Heart left ventricle (tissue), 16 donors: ENCODE measurements around the gene ZNF148. TPM values are rescaled to one million over a fixed set of nuclear protein-coding genes. Genes with fewer than 3 reads are reported as not detected.

Experiments used
- ATAC-seq, 4 donors: fragments of 200-7000 bp; cut with Tn5 transposase; one replicate each; pipeline ENCODE4 v1.9.1; 2020 to 2022; ENCODE audit warnings: moderate library complexity in 4 of 4, mild to moderate bottlenecking in 3 of 4, moderate number of reproducible peaks in 1 of 4
- DNase-seq, 5 donors: peaks; one replicate each; pipeline ENCODE4 v3.0.0-alpha.2; 2020
- H3K27ac ChIP-seq, 12 donors: fragments of 200-600 bp; sonication (generic) in 4 of 12; one replicate each; pipeline versions ENCODE4 v1.5.0 to v1.8.0; 2016 to 2022; ENCODE audit warnings: mild to moderate bottlenecking in 2 of 12
- H3K27me3 ChIP-seq, 9 donors: fragments of 200-600 bp; sonication (generic) in 2 of 9; one replicate each; pipeline versions ENCODE4 v1.5.1 to v1.8.0; 2016 to 2022; ENCODE audit warnings: mild to moderate bottlenecking in 3 of 9
- H3K36me3 ChIP-seq, 9 donors: fragments of 200-600 bp; sonication (generic) in 2 of 9; one replicate each; pipeline versions ENCODE4 v1.5.0 to v1.8.0; 2018 to 2022; ENCODE audit warnings: mild to moderate bottlenecking in 2 of 9
- H3K4me1 ChIP-seq, 12 donors: fragments of 200-600 bp; sonication (generic) in 4 of 12; one replicate each; pipeline versions ENCODE4 v1.5.0 to v1.8.0; 2016 to 2022; ENCODE audit warnings: mild to moderate bottlenecking in 3 of 12
- H3K4me3 ChIP-seq, 12 donors: fragments of 200-600 bp; sonication (generic) in 4 of 12; one replicate each; pipeline versions ENCODE4 v1.5.0 to v1.8.0; 2017 to 2022; ENCODE audit warnings: mild to moderate bottlenecking in 9 of 12, moderate library complexity in 4 of 12
- H3K9me3 ChIP-seq, 12 donors: fragments of 200-600 bp; sonication (generic) in 4 of 12; one replicate each; pipeline versions ENCODE4 v1.5.0 to v1.8.0; 2016 to 2022; ENCODE audit warnings: mild to moderate bottlenecking in 1 of 12
- POLR2A ChIP-seq, 2 donors: fragments of 450-650 bp; IDR thresholded peaks; one replicate each; pipeline ENCODE4 v1.6.1; 2017; ENCODE audit warnings: antibody characterized with exemption in 2 of 2, mild to moderate bottlenecking in 2 of 2, moderate library complexity in 2 of 2
- WGBS, 4 donors: extraction: QIAGEN DNeasy Blood & Tissue Kit in 2 of 4; methylation state at CpG; one replicate each; pipeline versions ENCODE4 v1.1.5 to v1.1.7; 2013 to 2018; 5-methylcytosine and 5-hydroxymethylcytosine counted together
- intact Hi-C, 10 donors: fragments of 100-400 bp; cut with DNase I; formaldehyde crosslinking; loops; one replicate each; pipeline versions ENCODE4 v1.11.1 to v1.14.2; 2022
- polyA plus RNA-seq, 2 donors: library from polyadenylated mRNA; stranded (reverse); fragments of 200-250 nt; gene quantifications; one replicate each; pipeline ENCODE4 v1.2.3, GENCODE V29; 2013
- total RNA-seq, 9 donors: library from RNA; depleted of rRNA in 2 of 9; stranded (reverse); fragments of >200 nt in 2 of 9; fragmentation: NEBNext Ultra II Directional in 3 of 9; extraction: Animal tissue kit (Norgen Biotek cat#: 25700) in 3 of 9; gene quantifications; one replicate each; pipeline versions ENCODE4 v1.1.0 to v1.2.4, GENCODE V29; 2016 to 2023
- TF ChIP-seq, protein P1 (sequence below), 12 donors: fragments of 200-600 bp; sonication (generic) in 4 of 12; IDR thresholded peaks; one replicate each; pipeline versions ENCODE4 v1.5.0 to v1.8.0; 2018 to 2022; ENCODE audit warnings: antibody characterized with exemption in 12 of 12, mild to moderate bottlenecking in 5 of 12
- donor health status: ischemic (EF 13 %, LVEDD 7.1; RV severe dilation, severe dysfunction).
- donor health status: healthy with polysubstance abuse.
- donor health status: DM: no; HTN: yes; CAD: no.
- donor health status: DM: no; HTN: no; CAD: no.
- donor health status: ischemic (EF 25% LVEDD 6.9; RV normal size, moderate dysfunction).
- donor health status: ischemic (EF 25% LVEDD 5.7; RV mildly dilated, moderate dysfunction).
- donor health status: healthy.
- donor health status: DM: yes; HTN: yes; CAD: no.
- donor health status: ischemic (EF 35%, LVEDD 5.7; RV mildly dilated, moderate dysfunction).
- donor health status: nonischemic (EF 11% LVEDD 7.7; RV severe dilation, severe dysfunction).
- donor health status: DM: yes; HTN: yes; CAD: no.
- donor health status: PGD.
- donor health status: ischemic (EF 29% LVEDD 5.4; RV normal size, mild dysfunction).
- donor health status: nonischemic (EF 23%, LVEDD 6.1; RV moderate dilation, normal function).

The ZNF148 gene
- total and polyA plus RNA-seq, 11 donors: 4.5 to 62.4 (median 39.0) TPM

- no peaks in the 10 kb centered on the region for H3K27me3 ChIP-seq
- H3K9me3 ChIP-seq: no peaks in the 10 kb centered on the region
- H3K4me1 ChIP-seq: peaks cover 0 to 7% (median 0%) of the 10 kb centered on the region in 12 donors
- no peak for ATAC-seq
- H3K36me3 ChIP-seq: peaks cover 0 to 21% (median 4%) of the 10 kb centered on the region in 9 donors
- intact Hi-C loops: no loop called here
- DNase-seq: no peak
- TF ChIP-seq, protein P1, sequence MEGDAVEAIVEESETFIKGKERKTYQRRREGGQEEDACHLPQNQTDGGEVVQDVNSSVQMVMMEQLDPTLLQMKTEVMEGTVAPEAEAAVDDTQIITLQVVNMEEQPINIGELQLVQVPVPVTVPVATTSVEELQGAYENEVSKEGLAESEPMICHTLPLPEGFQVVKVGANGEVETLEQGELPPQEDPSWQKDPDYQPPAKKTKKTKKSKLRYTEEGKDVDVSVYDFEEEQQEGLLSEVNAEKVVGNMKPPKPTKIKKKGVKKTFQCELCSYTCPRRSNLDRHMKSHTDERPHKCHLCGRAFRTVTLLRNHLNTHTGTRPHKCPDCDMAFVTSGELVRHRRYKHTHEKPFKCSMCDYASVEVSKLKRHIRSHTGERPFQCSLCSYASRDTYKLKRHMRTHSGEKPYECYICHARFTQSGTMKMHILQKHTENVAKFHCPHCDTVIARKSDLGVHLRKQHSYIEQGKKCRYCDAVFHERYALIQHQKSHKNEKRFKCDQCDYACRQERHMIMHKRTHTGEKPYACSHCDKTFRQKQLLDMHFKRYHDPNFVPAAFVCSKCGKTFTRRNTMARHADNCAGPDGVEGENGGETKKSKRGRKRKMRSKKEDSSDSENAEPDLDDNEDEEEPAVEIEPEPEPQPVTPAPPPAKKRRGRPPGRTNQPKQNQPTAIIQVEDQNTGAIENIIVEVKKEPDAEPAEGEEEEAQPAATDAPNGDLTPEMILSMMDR (IDR thresholded peaks at IDR 0.05): no peak
- no peak for TF ChIP-seq POLR2A (IDR thresholded peaks at IDR 0.05)
- 77 to 86% (median 81%) methylated on average over 3 of the region's 3 CpGs for WGBS, 4 donors
- no peak overlapping the region for H3K4me3 ChIP-seq
- H3K27ac ChIP-seq: no peak overlapping the region
Measured at GRCh38 chr3:125239266-125239665, 135.9 kb downstream of the ZNF148 start.

GRCh38 chr3:125238759-125239158 is 136.4 kb downstream of the ZNF148 start:
- H3K4me1 ChIP-seq: peaks cover 0 to 7% (median 0%) of the 10 kb centered on the region in 12 donors
- WGBS, 4 donors: 94 to 97% (median 96%) methylated on average over 3 of the region's 3 CpGs
- no peak overlapping the region for H3K27ac ChIP-seq
- TF ChIP-seq, protein P1 (IDR thresholded peaks at IDR 0.05): no peak
- TF ChIP-seq POLR2A (IDR thresholded peaks at IDR 0.05): no peak
- intact Hi-C loops: no loop called here
- no peak for ATAC-seq
- no peaks in the 10 kb centered on the region for H3K27me3 ChIP-seq
- DNase-seq: no peak
- H3K36me3 ChIP-seq: peaks cover 0 to 25% (median 4%) of the 10 kb centered on the region in 9 donors
- H3K4me3 ChIP-seq: no peak overlapping the region
- H3K9me3 ChIP-seq: no peaks in the 10 kb centered on the region

- Histone ChIP-seq H3K9me3 (no peaks in the 10 kb centered on the region), H3K4me3 (no peak overlapping the region), H3K27me3 (no peaks in the 10 kb centered on the region), H3K4me1 (peaks cover 0 to 7% (median 0%) of the 10 kb centered on the region in 12 donors), H3K27ac (no peak overlapping the region), H3K36me3 (peaks cover 0 to 41% (median 27%) of the 10 kb centered on the region in 9 donors)
- intact Hi-C loops: no loop called here
- DNase-seq: no peak
- 69 to 76% (median 75%) methylated on average over 6 of the region's 6 CpGs for WGBS, 4 donors
- TF ChIP-seq POLR2A (IDR thresholded peaks at IDR 0.05): no peak
- TF ChIP-seq, protein P1 (IDR thresholded peaks at IDR 0.05): no peak
- ATAC-seq: no peak
Measured at GRCh38 chr3:125236331-125236903, 138.7 kb downstream of the ZNF148 start.

GRCh38 chr3:125234831-125235230 is 140.3 kb downstream of the ZNF148 start:
- no peak for TF ChIP-seq POLR2A (IDR thresholded peaks at IDR 0.05)
- TF ChIP-seq, protein P1 (IDR thresholded peaks at IDR 0.05): no peak
- ATAC-seq (no peak), DNase-seq (no peak)
- Histone ChIP-seq H3K9me3 (no peaks in the 10 kb centered on the region), H3K4me1 (no peaks in the 10 kb centered on the region), H3K36me3 (peaks cover 0 to 43% (median 27%) of the 10 kb centered on the region in 9 donors), H3K4me3 (no peak overlapping the region), H3K27me3 (no peaks in the 10 kb centered on the region), H3K27ac (no peak overlapping the region)
- 96 to 100% (median 97%) methylated on average over 1 of the region's 1 CpG for WGBS, 4 donors
- intact Hi-C loops: no loop called here
